ENCODE measurements around the gene GDF7. TPM values are rescaled to one million over a fixed set of nuclear protein-coding genes. Genes with fewer than 3 reads are reported as not detected.

GDF7 gene
- total RNA-seq, 1 experiment from 2014 or later, result 0.10 TPM

GRCh38 chr2:20673686-20674308, 6.9 kb downstream of the GDF7 start:
- DNase-seq (ENCODE audit: low spot score), result no peak

- no peak for DNase-seq (ENCODE audit: low spot score)
Measured at GRCh38 chr2:20674309-20674965, 7.5 kb downstream of the GDF7 start.

GRCh38 chr2:20674974-20675679, 8.2 kb downstream of the GDF7 start:
- DNase-seq (ENCODE audit: low spot score), result peak; percentile 90

GRCh38 chr2:20675701-20676352, 8.9 kb downstream of the GDF7 start:
- peak; percentile 41 for DNase-seq (ENCODE audit: low spot score)

- DNase-seq (ENCODE audit: low spot score), result no peak
Measured at GRCh38 chr2:20676353-20677215, 9.6 kb downstream of the GDF7 start.

GRCh38 chr2:20677301-20678085, 10.5 kb downstream of the GDF7 start:
- DNase-seq (ENCODE audit: low spot score), result no peak

- DNase-seq (ENCODE audit: low spot score), result no peak
Measured at GRCh38 chr2:20678086-20678395, 11.1 kb downstream of the GDF7 start.

- DNase-seq (ENCODE audit: low spot score), result no peak
Measured at GRCh38 chr2:20678780-20679179, 11.8 kb downstream of the GDF7 start.

GRCh38 chr2:20680744-20681375, 13.9 kb downstream of the GDF7 start:
- DNase-seq (ENCODE audit: low spot score), result no peak

GRCh38 chr2:20682167-20682920, 15.4 kb downstream of the GDF7 start:
- DNase-seq (ENCODE audit: low spot score), result no peak

- DNase-seq (ENCODE audit: low spot score), result no peak
Measured at GRCh38 chr2:20684581-20685063, 17.7 kb downstream of the GDF7 start.

- no peak for DNase-seq (ENCODE audit: low spot score)
Measured at GRCh38 chr2:20687260-20687832, 20.4 kb downstream of the GDF7 start.

GRCh38 chr2:20689428-20690264, 22.7 kb downstream of the GDF7 start:
- DNase-seq (ENCODE audit: low spot score), result no peak

GRCh38 chr2:20691076-20691734, 24.3 kb downstream of the GDF7 start:
- no peak for DNase-seq (ENCODE audit: low spot score)

- DNase-seq (ENCODE audit: low spot score), result no peak
Measured at GRCh38 chr2:20692081-20692480, 25.1 kb downstream of the GDF7 start.

- no peak for DNase-seq (ENCODE audit: low spot score)
Measured at GRCh38 chr2:20693317-20693716, 26.4 kb downstream of the GDF7 start.

GRCh38 chr2:20696366-20696765, 29.4 kb downstream of the GDF7 start:
- no peak for DNase-seq (ENCODE audit: low spot score)
